ENCODE results near the gene SLC19A1.

SLC19A1 gene

DNA sequence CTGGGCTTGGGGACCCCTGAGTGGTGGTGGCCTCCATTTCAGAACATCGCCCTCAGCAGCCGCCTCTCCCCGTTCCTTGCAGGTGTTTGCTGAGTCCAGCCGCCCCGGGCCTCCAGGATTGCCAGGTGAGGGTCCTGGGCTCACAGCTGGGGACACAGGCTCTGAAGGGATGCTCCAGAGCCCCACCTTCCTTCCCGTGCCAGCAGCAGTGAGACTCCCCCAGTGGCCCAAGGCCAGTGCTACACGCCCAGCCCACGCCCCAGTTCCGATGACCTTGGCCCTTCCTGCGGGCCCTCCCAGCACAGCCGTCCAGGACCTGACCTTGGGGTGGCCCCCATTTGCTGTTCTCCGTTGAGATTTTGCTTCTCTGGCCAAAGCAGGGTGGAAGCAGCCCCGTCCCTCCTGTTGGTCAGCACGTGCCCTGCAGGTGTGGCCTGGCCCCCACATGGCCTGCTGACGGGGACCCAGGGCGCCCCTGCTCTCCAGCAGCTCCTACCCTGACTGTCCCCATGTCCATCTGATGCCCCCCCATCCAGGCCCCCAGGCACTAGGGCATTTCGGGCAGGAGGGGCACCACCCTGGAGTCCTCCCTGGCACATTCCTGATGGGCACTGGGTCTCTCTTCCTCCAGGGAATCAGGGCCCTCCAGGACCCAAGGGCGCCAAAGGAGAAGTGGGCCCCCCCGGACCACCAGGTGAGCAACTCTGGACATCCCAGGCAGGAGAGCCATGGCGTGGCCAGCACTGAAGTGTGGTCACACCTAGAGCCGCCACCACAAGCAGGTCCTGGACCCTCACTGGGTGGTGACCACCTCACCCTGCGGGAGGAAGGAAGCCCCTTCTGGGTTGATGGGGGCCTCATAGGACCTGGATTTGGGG, 45.0 kb downstream of the SLC19A1 start:
- 93 to 96% methylated on average over 22 of the region's 22 CpGs for WGBS, 2 experiments
- H3K9me3 ChIP-seq (ENCODE audit: control insufficient read depth, low read length) = no peaks in the 10 kb centered on the region
- H3K36me3 ChIP-seq (ENCODE audit: control insufficient read depth, insufficient read depth, low read length) = peaks cover 7% of the 10 kb centered on the region
- H3K4me3 ChIP-seq (ENCODE audit: insufficient read depth, low read depth, low read length) = no peak overlapping the region
- H3K27ac ChIP-seq (ENCODE audit: insufficient read depth, low read depth, low read length, poor library complexity, severe bottlenecking) = no peak overlapping the region
- no peaks in the 10 kb centered on the region for H3K27me3 ChIP-seq (ENCODE audit: control insufficient read depth, insufficient read depth, low read length, poor library complexity, severe bottlenecking)
- no peaks in the 10 kb centered on the region for H3K4me1 ChIP-seq (ENCODE audit: control insufficient read depth, insufficient read depth, low read length)

DNA sequence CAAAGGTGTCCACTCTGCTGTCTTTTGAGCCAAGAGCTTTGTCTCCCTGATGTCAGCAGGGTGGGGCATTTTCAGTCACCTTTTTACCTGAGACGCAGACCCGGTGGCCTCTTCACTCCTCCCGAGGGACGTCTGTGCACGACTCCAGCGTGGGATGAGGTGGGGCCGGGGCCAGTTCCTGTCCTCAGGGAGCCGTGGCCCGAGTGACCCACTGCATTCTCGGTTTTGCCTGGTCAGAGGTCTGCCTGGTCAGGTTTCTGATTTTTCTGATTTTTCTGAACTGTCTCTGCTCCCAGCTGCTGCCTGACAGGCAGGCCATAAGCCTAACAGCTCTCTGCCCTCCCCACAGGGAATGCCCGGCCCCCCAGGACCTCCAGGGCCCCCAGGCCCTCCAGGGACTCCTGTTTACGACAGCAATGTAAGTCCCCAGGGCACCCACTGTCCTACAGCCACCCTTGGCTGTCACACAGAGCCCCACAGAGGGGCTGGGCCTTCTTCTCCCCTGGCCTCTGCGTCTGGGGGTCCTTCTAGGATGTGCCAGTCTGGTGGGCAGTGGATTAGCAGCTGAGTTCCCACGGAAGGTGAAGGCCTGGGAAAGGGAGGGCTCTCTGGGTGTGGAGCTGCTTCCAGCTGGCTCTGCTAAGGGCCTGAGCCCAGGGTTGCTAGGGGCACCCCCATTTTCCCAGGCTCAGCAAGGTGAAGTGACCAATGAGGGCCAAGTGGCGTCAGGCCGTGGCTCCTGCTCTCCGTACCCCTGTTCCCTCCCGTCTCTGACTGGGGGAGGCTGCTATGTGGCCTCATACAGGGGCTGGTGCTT, 45.9 kb downstream of the SLC19A1 start:
- 94 to 95% methylated on average over 18 of the region's 18 CpGs for WGBS, 2 experiments
- no peak overlapping the region for H3K4me3 ChIP-seq (ENCODE audit: insufficient read depth, low read depth, low read length)
- H3K36me3 ChIP-seq (ENCODE audit: control insufficient read depth, insufficient read depth, low read length) = peaks cover 7% of the 10 kb centered on the region
- no peaks in the 10 kb centered on the region for H3K4me1 ChIP-seq (ENCODE audit: control insufficient read depth, insufficient read depth, low read length)
- no peaks in the 10 kb centered on the region for H3K27me3 ChIP-seq (ENCODE audit: control insufficient read depth, insufficient read depth, low read length, poor library complexity, severe bottlenecking)
- no peak overlapping the region for H3K27ac ChIP-seq (ENCODE audit: insufficient read depth, low read depth, low read length, poor library complexity, severe bottlenecking)
- no peaks in the 10 kb centered on the region for H3K9me3 ChIP-seq (ENCODE audit: control insufficient read depth, low read length)

DNA sequence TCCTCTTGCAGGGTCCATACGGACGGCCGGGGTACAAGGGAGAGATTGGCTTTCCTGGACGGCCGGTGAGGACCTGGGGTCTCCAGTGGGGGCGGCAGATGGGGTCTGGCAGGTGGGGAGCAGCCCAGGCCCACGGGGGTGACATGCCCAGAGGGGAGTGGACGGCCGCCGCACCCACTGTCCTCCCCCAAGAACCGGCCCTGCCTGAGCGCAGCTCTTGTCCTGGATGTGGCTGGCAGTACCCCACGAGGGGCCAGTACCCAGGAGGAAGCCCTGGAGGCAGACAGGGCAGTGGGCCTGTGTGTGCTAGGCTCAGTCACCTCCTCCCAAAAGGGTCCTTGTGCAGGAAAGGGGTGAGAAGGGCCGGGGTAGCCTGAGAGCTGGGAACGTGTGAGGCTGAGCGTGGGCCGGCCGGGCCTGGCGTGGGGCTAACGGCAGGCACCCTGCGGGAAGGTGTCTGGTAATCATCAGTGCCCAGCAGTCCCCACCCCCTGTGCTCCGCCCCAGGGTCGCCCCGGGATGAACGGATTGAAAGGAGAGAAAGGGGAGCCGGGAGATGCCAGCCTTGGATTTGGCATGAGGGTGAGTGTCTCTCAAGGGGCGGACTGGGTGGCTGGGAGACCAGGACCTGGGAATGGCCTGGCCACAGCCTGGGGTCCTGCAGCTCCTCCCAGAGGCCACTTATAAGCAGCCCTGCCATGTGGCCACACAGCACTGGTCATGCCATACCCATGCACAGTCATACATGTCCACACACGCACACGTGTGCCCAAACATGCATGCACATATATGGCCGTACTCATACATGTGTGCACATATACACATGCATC, 47.2 kb downstream of the SLC19A1 start:
- H3K4me1 ChIP-seq (ENCODE audit: control insufficient read depth, insufficient read depth, low read length) = no peaks in the 10 kb centered on the region
- H3K9me3 ChIP-seq (ENCODE audit: control insufficient read depth, low read length) = no peaks in the 10 kb centered on the region
- 92 to 93% methylated on average over 30 of the region's 30 CpGs for WGBS, 2 experiments
- H3K27me3 ChIP-seq (ENCODE audit: control insufficient read depth, insufficient read depth, low read length, poor library complexity, severe bottlenecking) = no peaks in the 10 kb centered on the region
- no peak overlapping the region for H3K4me3 ChIP-seq (ENCODE audit: insufficient read depth, low read depth, low read length)
- H3K36me3 ChIP-seq (ENCODE audit: control insufficient read depth, insufficient read depth, low read length) = peaks cover 7% of the 10 kb centered on the region
- no peak overlapping the region for H3K27ac ChIP-seq (ENCODE audit: insufficient read depth, low read depth, low read length, poor library complexity, severe bottlenecking)

DNA sequence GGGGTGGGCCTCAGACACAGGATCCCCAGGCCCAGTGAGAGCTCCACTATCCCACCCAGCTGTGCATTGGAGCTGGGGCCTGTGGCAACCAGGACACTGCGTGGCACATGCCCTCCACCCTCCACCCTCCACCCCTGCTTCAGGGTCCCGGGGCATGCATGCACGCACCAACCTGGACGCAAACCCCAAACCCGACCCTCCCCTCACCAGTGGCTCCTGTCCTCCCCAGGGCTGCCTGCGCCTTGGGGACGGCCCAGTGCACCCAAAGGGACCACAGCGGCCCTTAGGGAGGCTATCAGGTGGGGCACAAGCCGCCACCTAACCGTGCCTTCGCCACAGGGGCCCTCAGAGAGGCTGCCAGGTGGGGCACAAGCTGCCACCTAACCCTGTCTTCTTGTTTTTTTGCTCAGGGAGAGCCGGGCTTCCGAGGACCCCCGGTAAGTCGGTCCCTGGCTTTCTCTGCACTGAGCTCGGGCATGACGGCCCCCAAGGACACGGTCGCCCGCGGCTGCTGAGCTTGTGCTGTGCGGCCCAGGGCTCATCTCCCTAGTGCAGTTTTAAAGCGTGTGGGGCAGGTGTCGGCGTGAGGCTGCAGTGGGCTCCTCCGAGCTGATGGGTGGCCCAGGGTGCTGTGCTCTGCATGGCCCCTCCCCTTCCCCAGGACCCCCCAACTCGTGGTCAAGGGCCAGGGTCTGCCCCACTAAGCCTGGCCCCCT, 47.9 kb downstream of the SLC19A1 start:
- 95 to 96% methylated on average over 27 of the region's 27 CpGs for WGBS, 2 experiments
- no peaks in the 10 kb centered on the region for H3K9me3 ChIP-seq (ENCODE audit: control insufficient read depth, low read length)
- H3K27ac ChIP-seq (ENCODE audit: insufficient read depth, low read depth, low read length, poor library complexity, severe bottlenecking) = no peak overlapping the region
- peaks cover 3% of the 10 kb centered on the region for H3K4me1 ChIP-seq (ENCODE audit: control insufficient read depth, insufficient read depth, low read length)
- H3K27me3 ChIP-seq (ENCODE audit: control insufficient read depth, insufficient read depth, low read length, poor library complexity, severe bottlenecking) = no peaks in the 10 kb centered on the region
- no peak overlapping the region for H3K4me3 ChIP-seq (ENCODE audit: insufficient read depth, low read depth, low read length)
- peaks cover 7% of the 10 kb centered on the region for H3K36me3 ChIP-seq (ENCODE audit: control insufficient read depth, insufficient read depth, low read length)

DNA sequence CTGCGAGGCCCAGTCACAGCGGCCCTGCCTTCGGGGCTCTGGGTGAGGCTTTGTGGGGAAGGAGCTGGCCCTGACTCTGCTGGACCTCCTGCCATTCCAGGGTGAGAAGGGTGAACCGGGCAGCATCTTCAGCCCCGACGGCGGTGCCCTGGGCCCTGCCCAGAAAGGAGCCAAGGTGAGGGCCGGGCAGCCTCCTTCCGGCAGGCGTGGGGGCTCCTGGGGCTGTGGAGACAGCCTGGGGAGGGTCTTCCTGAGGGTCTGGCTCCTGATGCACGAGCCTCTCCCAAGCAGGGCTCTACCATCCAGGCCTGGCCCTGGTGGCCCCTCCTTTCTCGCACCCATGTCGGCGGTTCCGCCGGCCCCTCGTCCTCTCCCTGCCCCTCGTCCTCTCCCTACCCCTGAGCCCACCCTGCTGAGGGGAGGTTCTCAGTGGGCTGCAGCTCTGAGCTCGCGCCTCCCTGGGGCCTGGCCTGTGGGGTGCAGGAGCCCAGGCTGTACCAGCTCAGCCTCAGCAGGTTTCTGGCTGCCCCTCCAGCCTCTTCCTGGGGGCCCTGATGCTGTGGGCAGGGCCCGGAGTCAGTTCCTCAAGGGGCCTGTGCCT, 48.7 kb downstream of the SLC19A1 start:
- H3K36me3 ChIP-seq (ENCODE audit: control insufficient read depth, insufficient read depth, low read length) = peaks cover 7% of the 10 kb centered on the region

DNA sequence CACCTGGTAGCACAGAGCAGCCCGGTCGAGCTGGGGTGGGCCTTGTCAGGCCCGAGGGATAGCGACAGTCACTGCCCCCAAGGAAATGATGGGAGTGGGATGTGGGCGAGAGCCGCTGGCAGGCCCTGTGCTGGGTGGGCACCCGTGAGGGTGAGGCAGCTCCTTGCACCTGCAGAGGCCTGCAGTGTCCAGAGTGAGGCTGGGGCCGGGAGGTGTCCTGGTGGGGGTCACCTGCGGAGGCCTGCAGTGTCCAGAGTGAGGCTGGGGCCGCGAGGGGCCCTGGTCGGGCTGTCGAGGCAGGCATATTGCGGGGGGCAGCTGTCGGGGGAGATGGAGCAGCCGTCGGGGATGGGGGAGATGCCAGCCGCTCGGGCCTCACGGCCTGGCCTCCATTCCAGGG, 49.5 kb downstream of the SLC19A1 start:
- 96% methylated on average over 20 of the region's 20 CpGs for WGBS, 2 experiments
- Histone ChIP-seq H3K27ac (ENCODE audit: insufficient read depth, low read depth, low read length, poor library complexity, severe bottlenecking) (no peak overlapping the region), H3K36me3 (ENCODE audit: control insufficient read depth, insufficient read depth, low read length) (peaks cover 7% of the 10 kb centered on the region)

More for the DNA sequence above, 48.7 kb downstream of the SLC19A1 start:
- Histone ChIP-seq H3K4me1 (ENCODE audit: control insufficient read depth, insufficient read depth, low read length) (peaks cover 11% of the 10 kb centered on the region), H3K27me3 (ENCODE audit: control insufficient read depth, insufficient read depth, low read length, poor library complexity, severe bottlenecking) (no peaks in the 10 kb centered on the region), H3K4me3 (ENCODE audit: insufficient read depth, low read depth, low read length) (no peak overlapping the region), H3K9me3 (ENCODE audit: control insufficient read depth, low read length) (no peaks in the 10 kb centered on the region), H3K27ac (ENCODE audit: insufficient read depth, low read depth, low read length, poor library complexity, severe bottlenecking) (no peak overlapping the region)
- WGBS, 2 experiments = 94 to 95% methylated on average over 21 of the region's 21 CpGs

DNA sequence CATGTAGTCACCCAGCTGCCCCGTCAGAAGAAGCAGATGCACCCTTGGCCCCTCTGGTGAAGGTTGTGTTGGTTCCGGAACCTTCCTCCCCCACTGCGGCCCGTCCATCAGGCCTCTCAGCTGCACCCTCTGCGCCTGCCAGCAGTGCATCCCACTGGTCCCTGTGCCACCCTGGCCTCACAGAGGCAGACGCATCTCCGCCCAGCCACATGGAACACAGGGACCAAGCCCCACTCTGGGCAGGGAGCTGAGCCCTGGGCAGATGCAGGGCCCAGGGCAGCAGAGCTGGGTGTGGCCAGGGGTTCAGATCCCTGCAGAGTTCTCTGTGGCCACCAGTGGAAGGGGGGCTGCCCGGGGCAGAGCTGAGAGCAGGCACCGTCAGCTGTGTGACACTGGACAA, 50.6 kb downstream of the SLC19A1 start:
- H3K4me1 ChIP-seq (ENCODE audit: control insufficient read depth, insufficient read depth, low read length) = peaks cover 17% of the 10 kb centered on the region
- WGBS, 2 experiments = 89 to 94% methylated on average over 9 of the region's 9 CpGs
- no peak overlapping the region for H3K27ac ChIP-seq (ENCODE audit: insufficient read depth, low read depth, low read length, poor library complexity, severe bottlenecking)
- no peaks in the 10 kb centered on the region for H3K27me3 ChIP-seq (ENCODE audit: control insufficient read depth, insufficient read depth, low read length, poor library complexity, severe bottlenecking)
- no peak overlapping the region for H3K4me3 ChIP-seq (ENCODE audit: insufficient read depth, low read depth, low read length)
- H3K9me3 ChIP-seq (ENCODE audit: control insufficient read depth, low read length) = no peaks in the 10 kb centered on the region
- peaks cover 7% of the 10 kb centered on the region for H3K36me3 ChIP-seq (ENCODE audit: control insufficient read depth, insufficient read depth, low read length)

More for the DNA sequence above, 49.5 kb downstream of the SLC19A1 start:
- no peaks in the 10 kb centered on the region for H3K9me3 ChIP-seq (ENCODE audit: control insufficient read depth, low read length)
- H3K27me3 ChIP-seq (ENCODE audit: control insufficient read depth, insufficient read depth, low read length, poor library complexity, severe bottlenecking) = no peaks in the 10 kb centered on the region
- peaks cover 17% of the 10 kb centered on the region for H3K4me1 ChIP-seq (ENCODE audit: control insufficient read depth, insufficient read depth, low read length)
- no peak overlapping the region for H3K4me3 ChIP-seq (ENCODE audit: insufficient read depth, low read depth, low read length)

DNA sequence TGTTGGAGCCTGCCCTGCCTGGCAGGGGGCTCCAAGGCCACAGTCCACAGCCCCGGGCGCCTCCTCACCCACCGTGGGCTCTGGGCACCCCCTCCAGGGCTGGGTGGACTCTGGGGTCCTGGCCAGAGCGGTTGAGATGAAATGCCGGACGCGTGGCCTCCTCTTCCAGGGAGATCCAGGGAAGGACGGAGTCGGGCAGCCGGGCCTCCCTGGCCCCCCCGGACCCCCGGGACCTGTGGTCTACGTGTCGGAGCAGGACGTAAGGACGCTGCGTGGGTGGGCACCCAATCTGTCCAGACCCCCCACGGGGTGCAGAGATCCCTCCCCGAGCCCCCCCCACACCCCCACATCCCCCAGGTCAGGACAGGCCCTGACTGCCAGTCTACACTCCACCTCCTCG, 51.2 kb downstream of the SLC19A1 start:
- no peak overlapping the region for H3K27ac ChIP-seq (ENCODE audit: insufficient read depth, low read depth, low read length, poor library complexity, severe bottlenecking)
- H3K4me1 ChIP-seq (ENCODE audit: control insufficient read depth, insufficient read depth, low read length) = peaks cover 17% of the 10 kb centered on the region
- H3K9me3 ChIP-seq (ENCODE audit: control insufficient read depth, low read length) = no peaks in the 10 kb centered on the region
- H3K4me3 ChIP-seq (ENCODE audit: insufficient read depth, low read depth, low read length) = no peak overlapping the region
- whole genome bisulfite sequencing, 2 experiments = 96% methylated on average over 19 of the region's 20 CpGs
- H3K27me3 ChIP-seq (ENCODE audit: control insufficient read depth, insufficient read depth, low read length, poor library complexity, severe bottlenecking) = no peaks in the 10 kb centered on the region
- H3K36me3 ChIP-seq (ENCODE audit: control insufficient read depth, insufficient read depth, low read length) = peaks cover 7% of the 10 kb centered on the region

DNA sequence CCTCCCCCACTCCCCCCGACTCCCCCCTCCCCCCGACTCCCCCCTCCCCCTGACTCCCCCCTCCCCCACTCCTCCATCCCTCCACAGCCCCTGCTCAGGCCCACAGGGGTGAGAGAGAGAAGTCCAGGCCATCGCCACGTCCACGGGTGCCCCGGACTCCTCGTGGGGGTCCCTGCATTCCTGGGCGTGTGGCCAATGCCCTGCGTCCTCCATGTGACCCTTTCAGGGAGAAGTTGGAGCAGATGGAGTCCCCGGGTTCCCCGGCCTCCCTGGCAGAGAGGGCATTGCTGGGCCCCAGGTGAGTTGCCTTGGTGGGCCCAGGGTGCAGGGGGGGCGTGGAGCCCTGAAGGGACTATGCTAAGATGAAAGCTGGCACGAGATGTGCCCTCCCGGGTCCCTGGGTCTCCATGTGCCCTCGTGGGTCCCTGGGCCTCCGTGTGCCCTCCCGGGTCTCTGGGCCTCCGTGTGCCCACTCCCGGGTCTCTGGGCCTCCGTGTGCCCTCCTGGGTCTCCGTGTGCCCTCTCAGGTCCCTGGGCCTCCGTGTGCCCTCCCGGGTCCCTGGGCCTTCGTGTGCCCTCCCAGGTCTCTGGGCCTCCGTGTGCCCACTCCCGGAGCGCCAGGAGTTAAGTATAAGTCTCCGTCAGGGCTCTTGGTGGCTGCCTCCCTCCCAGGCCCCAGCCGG, 52.0 kb downstream of the SLC19A1 start:
- Histone ChIP-seq H3K4me3 (ENCODE audit: insufficient read depth, low read depth, low read length) (no peak overlapping the region), H3K9me3 (ENCODE audit: control insufficient read depth, low read length) (no peaks in the 10 kb centered on the region), H3K4me1 (ENCODE audit: control insufficient read depth, insufficient read depth, low read length) (peaks cover 17% of the 10 kb centered on the region), H3K36me3 (ENCODE audit: control insufficient read depth, insufficient read depth, low read length) (no peaks in the 10 kb centered on the region), H3K27me3 (ENCODE audit: control insufficient read depth, insufficient read depth, low read length, poor library complexity, severe bottlenecking) (no peaks in the 10 kb centered on the region), H3K27ac (ENCODE audit: insufficient read depth, low read depth, low read length, poor library complexity, severe bottlenecking) (no peak overlapping the region)
- 94% methylated on average over 27 of the region's 29 CpGs for WGBS, 2 experiments

All from ectodermal cell (in vitro differentiated cells).